Measurements from ENCODE around the gene BST1. TPM values are rescaled to one million over a fixed set of nuclear protein-coding genes. Genes with fewer than 3 reads are reported as not detected.

BST1 gene
- total and polyA plus RNA-seq, 4 donors = 4.1 to 53.5 (median 11.0) TPM

- ATAC-seq (ENCODE audit: insufficient read depth, low FRiP score) = no peak
- Histone ChIP-seq H3K27me3 (ENCODE audit: control insufficient read depth in 3 of 3, insufficient read depth in 3 of 3, low read length in 2 of 3) (no peaks in the 10 kb centered on the region), H3K4me1 (ENCODE audit: control insufficient read depth in 5 of 5, insufficient read depth in 5 of 5, low read length in 5 of 5) (no peaks in the 10 kb centered on the region), H3K27ac (ENCODE audit: low read depth in 1 of 2, low read length in 1 of 2) (no peak overlapping the region), H3K4me3 (no peak overlapping the region), H3K36me3 (ENCODE audit: control insufficient read depth in 4 of 4, insufficient read depth in 4 of 4, low read length in 4 of 4) (no peaks in the 10 kb centered on the region), H3K9me3 (ENCODE audit: control insufficient read depth in 4 of 4, insufficient read depth in 3 of 4, low read length in 3 of 4) (peaks cover 0 to 4% (median 2%) of the 10 kb centered on the region in 4 donors), H3K9ac (ENCODE audit: insufficient read depth in 1 of 2, low read length in 2 of 2) (no peak overlapping the region)
- no peak for TF ChIP-seq CTCF (IDR thresholded peaks at IDR 0.05; ENCODE audit: control extremely low read depth, extremely low read depth)
- no peak for DNase-seq
- WGBS, 2 donors = 24 to 36% methylated on average over 5 of the region's 5 CpGs
Measured at GRCh38 chr4:15744016-15744545, 41.2 kb downstream of the BST1 start.

GRCh38 chr4:15746110-15746509 is 43.2 kb downstream of the BST1 start:
- peaks cover 0 to 4% (median 2%) of the 10 kb centered on the region in 4 donors for H3K9me3 ChIP-seq (ENCODE audit: control insufficient read depth in 4 of 4, insufficient read depth in 3 of 4, low read length in 3 of 4)
- no peak overlapping the region for H3K27ac ChIP-seq (ENCODE audit: low read depth in 1 of 2, low read length in 1 of 2)
- ATAC-seq (ENCODE audit: insufficient read depth, low FRiP score) = no peak
- no peak for DNase-seq
- no peaks in the 10 kb centered on the region for H3K4me1 ChIP-seq (ENCODE audit: control insufficient read depth in 5 of 5, insufficient read depth in 5 of 5, low read length in 5 of 5)
- H3K9ac ChIP-seq (ENCODE audit: insufficient read depth in 1 of 2, low read length in 2 of 2) = no peak overlapping the region
- no peak for TF ChIP-seq CTCF (IDR thresholded peaks at IDR 0.05; ENCODE audit: control extremely low read depth, extremely low read depth)
- WGBS, 2 donors = 97 to 98% methylated on average over 1 of the region's 1 CpG
- H3K27me3 ChIP-seq (ENCODE audit: control insufficient read depth in 3 of 3, insufficient read depth in 3 of 3, low read length in 2 of 3) = no peaks in the 10 kb centered on the region
- no peaks in the 10 kb centered on the region for H3K36me3 ChIP-seq (ENCODE audit: control insufficient read depth in 4 of 4, insufficient read depth in 4 of 4, low read length in 4 of 4)
- H3K4me3 ChIP-seq = no peak overlapping the region

GRCh38 chr4:15749001-15749400 is 46.1 kb downstream of the BST1 start:
- Histone ChIP-seq H3K4me3 (no peak overlapping the region), H3K27me3 (ENCODE audit: control insufficient read depth in 3 of 3, insufficient read depth in 3 of 3, low read length in 2 of 3) (no peaks in the 10 kb centered on the region), H3K36me3 (ENCODE audit: control insufficient read depth in 4 of 4, insufficient read depth in 4 of 4, low read length in 4 of 4) (no peaks in the 10 kb centered on the region), H3K27ac (ENCODE audit: low read depth in 1 of 2, low read length in 1 of 2) (no peak overlapping the region), H3K9ac (ENCODE audit: insufficient read depth in 1 of 2, low read length in 2 of 2) (no peak overlapping the region), H3K4me1 (ENCODE audit: control insufficient read depth in 5 of 5, insufficient read depth in 5 of 5, low read length in 5 of 5) (peaks cover 0 to 2% (median 0%) of the 10 kb centered on the region in 5 donors), H3K9me3 (ENCODE audit: control insufficient read depth in 4 of 4, insufficient read depth in 3 of 4, low read length in 3 of 4) (peaks cover 0 to 2% (median 0%) of the 10 kb centered on the region in 4 donors)
- WGBS, 2 donors = 72 to 84% methylated on average over 6 of the region's 6 CpGs
- DNase-seq (no peak), ATAC-seq (ENCODE audit: insufficient read depth, low FRiP score) (no peak)
- TF ChIP-seq CTCF (IDR thresholded peaks at IDR 0.05; ENCODE audit: control extremely low read depth, extremely low read depth) = no peak

- no peaks in the 10 kb centered on the region for H3K27me3 ChIP-seq (ENCODE audit: control insufficient read depth in 3 of 3, insufficient read depth in 3 of 3, low read length in 2 of 3)
- 95 to 97% methylated on average over 2 of the region's 2 CpGs for WGBS, 2 donors
- TF ChIP-seq CTCF (IDR thresholded peaks at IDR 0.05; ENCODE audit: control extremely low read depth, extremely low read depth) = no peak
- DNase-seq (no peak), ATAC-seq (ENCODE audit: insufficient read depth, low FRiP score) (no peak)
- H3K27ac ChIP-seq (ENCODE audit: low read depth in 1 of 2, low read length in 1 of 2) = no peak overlapping the region
- H3K36me3 ChIP-seq (ENCODE audit: control insufficient read depth in 4 of 4, insufficient read depth in 4 of 4, low read length in 4 of 4) = no peaks in the 10 kb centered on the region
- no peak overlapping the region for H3K9ac ChIP-seq (ENCODE audit: insufficient read depth in 1 of 2, low read length in 2 of 2)
- peaks cover 0 to 2% (median 0%) of the 10 kb centered on the region in 5 donors for H3K4me1 ChIP-seq (ENCODE audit: control insufficient read depth in 5 of 5, insufficient read depth in 5 of 5, low read length in 5 of 5)
- H3K9me3 ChIP-seq (ENCODE audit: control insufficient read depth in 4 of 4, insufficient read depth in 3 of 4, low read length in 3 of 4) = peaks cover 0 to 2% (median 0%) of the 10 kb centered on the region in 4 donors
- H3K4me3 ChIP-seq = no peak overlapping the region
Measured at GRCh38 chr4:15751153-15751552, 48.3 kb downstream of the BST1 start.
